Uterus (tissue), 2 donors: ENCODE results near the gene MUC2.

Experiments used
- POLR2A ChIP-seq, 2 donors: fragments of 450-650 bp; IDR thresholded peaks; one replicate each; pipeline ENCODE4 v1.6.1; 2016; ENCODE audit warnings: antibody characterized with exemption in 2 of 2, mild to moderate bottlenecking in 1 of 2, moderate library complexity in 1 of 2
- TF ChIP-seq, protein P1 (sequence below), 4 experiments: fragments of 200-600 bp in 2 of 4; fragments of 450-650 bp in 2 of 4; sonication (generic) in 2 of 4; IDR thresholded peaks; one replicate each; pipeline ENCODE4 v1.5.1; 2016 to 2019; ENCODE audit warnings: antibody characterized with exemption in 4 of 4, mild to moderate bottlenecking in 2 of 4, moderate library complexity in 1 of 4

DNA sequence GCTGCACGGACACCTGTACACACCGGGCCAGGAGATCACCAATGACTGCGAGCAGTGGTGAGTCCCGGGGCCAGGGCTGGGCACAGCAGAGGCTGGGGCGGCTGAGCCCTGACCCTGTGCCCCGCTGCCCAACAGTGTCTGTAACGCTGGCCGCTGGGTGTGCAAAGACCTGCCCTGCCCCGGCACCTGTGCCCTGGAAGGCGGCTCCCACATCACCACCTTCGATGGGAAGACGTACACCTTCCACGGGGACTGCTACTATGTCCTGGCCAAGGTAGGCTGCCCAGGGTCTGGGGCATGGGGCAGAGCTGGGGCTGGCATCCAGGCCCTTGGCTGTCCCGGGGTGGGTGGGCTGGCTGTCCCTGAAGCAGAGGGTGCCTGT lies 7.7 kb downstream of the MUC2 start:
- no peak for TF ChIP-seq POLR2A (IDR thresholded peaks at IDR 0.05)
- TF ChIP-seq, protein P1, sequence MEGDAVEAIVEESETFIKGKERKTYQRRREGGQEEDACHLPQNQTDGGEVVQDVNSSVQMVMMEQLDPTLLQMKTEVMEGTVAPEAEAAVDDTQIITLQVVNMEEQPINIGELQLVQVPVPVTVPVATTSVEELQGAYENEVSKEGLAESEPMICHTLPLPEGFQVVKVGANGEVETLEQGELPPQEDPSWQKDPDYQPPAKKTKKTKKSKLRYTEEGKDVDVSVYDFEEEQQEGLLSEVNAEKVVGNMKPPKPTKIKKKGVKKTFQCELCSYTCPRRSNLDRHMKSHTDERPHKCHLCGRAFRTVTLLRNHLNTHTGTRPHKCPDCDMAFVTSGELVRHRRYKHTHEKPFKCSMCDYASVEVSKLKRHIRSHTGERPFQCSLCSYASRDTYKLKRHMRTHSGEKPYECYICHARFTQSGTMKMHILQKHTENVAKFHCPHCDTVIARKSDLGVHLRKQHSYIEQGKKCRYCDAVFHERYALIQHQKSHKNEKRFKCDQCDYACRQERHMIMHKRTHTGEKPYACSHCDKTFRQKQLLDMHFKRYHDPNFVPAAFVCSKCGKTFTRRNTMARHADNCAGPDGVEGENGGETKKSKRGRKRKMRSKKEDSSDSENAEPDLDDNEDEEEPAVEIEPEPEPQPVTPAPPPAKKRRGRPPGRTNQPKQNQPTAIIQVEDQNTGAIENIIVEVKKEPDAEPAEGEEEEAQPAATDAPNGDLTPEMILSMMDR (IDR thresholded peaks at IDR 0.05) = no peak
